ENCODE results near the gene PHYH. TPM values are rescaled to one million over a fixed set of nuclear protein-coding genes. Genes with fewer than 3 reads are reported as not detected.

Gene PHYH
- total RNA-seq, 1 experiment from 2014 or later, result 26.7 TPM

DNA sequence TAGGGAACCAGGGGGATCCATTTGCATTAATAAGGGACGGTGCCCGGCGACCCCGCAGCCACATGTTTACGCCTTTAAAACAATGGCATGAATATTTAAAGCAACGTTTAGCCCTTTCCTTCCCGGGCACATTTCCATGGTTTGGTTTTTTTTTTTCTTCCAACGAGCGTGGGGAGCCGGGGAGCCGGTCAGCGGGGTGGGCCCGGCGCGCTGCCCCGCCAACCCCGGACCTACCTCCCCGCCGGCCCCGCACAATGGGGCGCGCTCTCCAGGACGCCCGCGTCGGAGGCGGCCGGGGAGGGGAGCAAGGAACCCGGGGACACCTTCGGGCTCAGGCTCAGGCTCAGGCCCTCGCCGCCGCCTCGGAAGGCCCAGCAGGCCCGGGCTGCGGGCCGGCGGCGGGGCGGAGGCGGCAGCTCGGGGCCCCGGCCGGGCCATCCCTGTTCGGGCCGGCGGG, 47.2 kb upstream of the PHYH start:
- no peaks in the 10 kb centered on the region for H3K9me3 Mint-ChIP-seq (ENCODE audit: low read depth, unreplicated experiment)
- intact Hi-C loops (cut with micrococcal nuclease; ENCODE audit: unreplicated experiment), result no loop called here
- H3K27ac Mint-ChIP-seq (ENCODE audit: unreplicated experiment), result peak overlapping the region; percentile 81
- no TSS peak for BruUV-seq (replicated peaks)
- CTCF ChIA-PET, result no interaction called here
- TF ChIP-seq, protein P1, sequence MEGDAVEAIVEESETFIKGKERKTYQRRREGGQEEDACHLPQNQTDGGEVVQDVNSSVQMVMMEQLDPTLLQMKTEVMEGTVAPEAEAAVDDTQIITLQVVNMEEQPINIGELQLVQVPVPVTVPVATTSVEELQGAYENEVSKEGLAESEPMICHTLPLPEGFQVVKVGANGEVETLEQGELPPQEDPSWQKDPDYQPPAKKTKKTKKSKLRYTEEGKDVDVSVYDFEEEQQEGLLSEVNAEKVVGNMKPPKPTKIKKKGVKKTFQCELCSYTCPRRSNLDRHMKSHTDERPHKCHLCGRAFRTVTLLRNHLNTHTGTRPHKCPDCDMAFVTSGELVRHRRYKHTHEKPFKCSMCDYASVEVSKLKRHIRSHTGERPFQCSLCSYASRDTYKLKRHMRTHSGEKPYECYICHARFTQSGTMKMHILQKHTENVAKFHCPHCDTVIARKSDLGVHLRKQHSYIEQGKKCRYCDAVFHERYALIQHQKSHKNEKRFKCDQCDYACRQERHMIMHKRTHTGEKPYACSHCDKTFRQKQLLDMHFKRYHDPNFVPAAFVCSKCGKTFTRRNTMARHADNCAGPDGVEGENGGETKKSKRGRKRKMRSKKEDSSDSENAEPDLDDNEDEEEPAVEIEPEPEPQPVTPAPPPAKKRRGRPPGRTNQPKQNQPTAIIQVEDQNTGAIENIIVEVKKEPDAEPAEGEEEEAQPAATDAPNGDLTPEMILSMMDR (IDR thresholded peaks at IDR 0.05; ENCODE audit: unreplicated experiment), result no peak
- H3K4me3 Mint-ChIP-seq (ENCODE audit: low read depth, unreplicated experiment), result peak overlapping the region; percentile 79
- peaks cover 45% of the 10 kb centered on the region for H3K36me3 Mint-ChIP-seq (ENCODE audit: insufficient read depth, unreplicated experiment)
- H3K4me1 Mint-ChIP-seq (ENCODE audit: low read depth, unreplicated experiment), result no peaks in the 10 kb centered on the region
- DNase-seq, result no peak
- H3K27me3 Mint-ChIP-seq (ENCODE audit: unreplicated experiment), result peaks cover 8% of the 10 kb centered on the region

DNA sequence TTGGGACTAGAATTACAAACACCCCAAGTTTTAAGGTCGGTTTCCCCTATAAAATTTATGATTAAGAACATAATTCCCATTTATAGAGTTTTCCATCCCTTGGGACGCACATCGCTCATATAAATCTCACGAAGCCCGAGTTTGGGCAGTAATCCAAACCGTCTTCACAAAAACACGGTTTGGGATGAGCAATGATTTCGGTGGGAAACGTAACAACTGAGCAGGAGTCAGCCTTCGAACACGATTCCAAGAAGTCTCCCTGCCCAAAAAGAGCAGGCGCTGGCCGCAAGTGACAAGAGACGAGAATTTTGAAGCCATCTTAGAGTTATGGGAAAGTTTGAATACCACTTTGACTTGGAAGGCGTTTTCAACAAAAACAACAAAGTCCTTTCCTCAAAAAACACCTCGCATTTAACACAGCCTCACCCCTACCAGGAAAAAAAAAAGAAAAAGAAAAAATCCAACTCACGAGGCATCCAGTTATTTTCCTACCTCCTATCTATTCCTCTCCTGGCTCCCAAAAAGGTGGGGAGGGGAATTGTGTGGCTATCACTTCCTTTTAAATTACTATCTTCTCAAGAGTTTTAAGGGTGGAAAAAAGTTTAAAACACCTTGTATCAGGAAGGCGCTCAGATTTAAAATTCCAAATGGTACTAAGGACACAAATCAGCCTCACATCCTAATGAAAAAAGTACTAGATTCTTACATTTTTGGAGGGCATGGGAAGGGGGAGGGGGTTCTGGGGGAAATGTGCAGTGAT, 46.6 kb upstream of the PHYH start:
- peaks cover 2% of the 10 kb centered on the region for H3K27me3 Mint-ChIP-seq (ENCODE audit: unreplicated experiment)

DNA sequence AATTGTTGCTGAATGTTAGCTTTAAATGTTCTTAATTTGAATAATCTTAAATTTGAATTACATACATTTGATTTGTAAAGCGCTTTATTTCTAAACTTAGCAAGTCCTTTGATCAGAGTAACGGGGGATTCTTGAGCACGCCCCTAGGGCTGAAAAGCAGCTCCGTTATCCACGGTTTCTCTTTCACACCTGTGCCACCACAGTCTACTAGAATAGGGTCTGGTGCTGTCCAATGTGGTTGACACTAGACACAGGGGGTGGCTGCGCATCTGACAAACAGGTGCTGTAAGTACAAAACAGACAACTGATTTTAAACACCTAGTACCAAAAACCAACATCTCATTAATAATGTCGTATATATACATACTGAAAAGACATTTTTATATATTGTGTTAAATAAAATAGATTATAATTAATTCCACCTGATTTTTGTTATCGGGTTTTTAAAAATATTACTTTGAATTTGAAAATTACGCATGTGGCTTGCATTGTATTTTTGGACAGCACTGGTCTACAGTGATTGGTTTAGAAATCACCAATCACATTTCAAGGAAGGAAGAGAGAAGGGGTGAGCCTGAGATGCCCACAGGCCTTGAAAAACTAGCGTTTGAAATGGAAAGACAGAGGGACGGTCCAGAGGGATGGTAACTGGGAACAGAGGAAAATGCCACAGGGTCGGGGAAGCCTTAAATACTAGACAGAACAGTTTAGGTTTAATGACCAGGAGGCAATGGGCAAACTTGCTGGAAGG, 40.9 kb upstream of the PHYH start:
- BruUV-seq (replicated peaks), result no TSS peak
- Mint-ChIP-seq H3K9me3 (ENCODE audit: low read depth, unreplicated experiment) (no peaks in the 10 kb centered on the region), H3K4me3 (ENCODE audit: low read depth, unreplicated experiment) (no peak overlapping the region), H3K27ac (ENCODE audit: unreplicated experiment) (no peak overlapping the region), H3K4me1 (ENCODE audit: low read depth, unreplicated experiment) (no peaks in the 10 kb centered on the region), H3K36me3 (ENCODE audit: insufficient read depth, unreplicated experiment) (peaks cover 19% of the 10 kb centered on the region), H3K27me3 (ENCODE audit: unreplicated experiment) (no peaks in the 10 kb centered on the region)
- intact Hi-C loops (cut with micrococcal nuclease; ENCODE audit: unreplicated experiment), result no loop called here
- no peak for DNase-seq
- TF ChIP-seq, protein P1 (IDR thresholded peaks at IDR 0.05; ENCODE audit: unreplicated experiment), result no peak
- CTCF ChIA-PET, result no interaction called here

More for the DNA sequence above, 46.6 kb upstream of the PHYH start:
- DNase-seq, result no peak
- Mint-ChIP-seq H3K4me1 (ENCODE audit: low read depth, unreplicated experiment) (no peaks in the 10 kb centered on the region), H3K27ac (ENCODE audit: unreplicated experiment) (peak overlapping the region; percentile 81), H3K9me3 (ENCODE audit: low read depth, unreplicated experiment) (no peaks in the 10 kb centered on the region), H3K4me3 (ENCODE audit: low read depth, unreplicated experiment) (peak overlapping the region; percentile 79), H3K36me3 (ENCODE audit: insufficient read depth, unreplicated experiment) (peaks cover 49% of the 10 kb centered on the region)
- intact Hi-C loops (cut with micrococcal nuclease; ENCODE audit: unreplicated experiment), result no loop called here
- BruUV-seq (replicated peaks), result TSS peak; percentile 60
- TF ChIP-seq, protein P1 (IDR thresholded peaks at IDR 0.05; ENCODE audit: unreplicated experiment), result no peak
- CTCF ChIA-PET, result no interaction called here

DNA sequence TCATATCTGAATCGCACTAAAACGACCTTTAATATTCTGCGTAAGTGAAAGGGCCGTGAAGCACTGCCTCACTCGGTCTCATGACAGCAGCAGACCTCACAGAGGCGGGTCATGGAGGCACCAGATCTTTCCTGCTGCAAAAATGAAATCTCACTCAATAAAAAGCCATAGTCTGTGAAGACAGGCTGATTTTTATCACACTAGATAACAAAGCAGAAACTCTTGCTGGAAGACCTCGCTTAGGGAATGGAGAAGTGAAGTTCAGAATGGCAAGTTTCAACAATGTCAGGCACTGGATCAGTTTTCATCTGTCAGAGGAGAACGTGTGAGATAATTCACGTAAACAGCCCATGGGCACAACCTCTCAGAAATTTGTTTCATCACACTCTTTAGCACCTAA, 40.2 kb upstream of the PHYH start:
- Mint-ChIP-seq H3K27ac (ENCODE audit: unreplicated experiment) (no peak overlapping the region), H3K36me3 (ENCODE audit: insufficient read depth, unreplicated experiment) (peaks cover 16% of the 10 kb centered on the region), H3K9me3 (ENCODE audit: low read depth, unreplicated experiment) (no peaks in the 10 kb centered on the region), H3K4me1 (ENCODE audit: low read depth, unreplicated experiment) (no peaks in the 10 kb centered on the region), H3K27me3 (ENCODE audit: unreplicated experiment) (no peaks in the 10 kb centered on the region), H3K4me3 (ENCODE audit: low read depth, unreplicated experiment) (no peak overlapping the region)
- TF ChIP-seq, protein P1 (IDR thresholded peaks at IDR 0.05; ENCODE audit: unreplicated experiment), result no peak
- DNase-seq, result no peak
- intact Hi-C loops (cut with micrococcal nuclease; ENCODE audit: unreplicated experiment), result no loop called here
- BruUV-seq (replicated peaks), result no TSS peak
- CTCF ChIA-PET, result no interaction called here

Measured in Calu3 (cell line).